Lung (tissue), 12 donors: ENCODE results near the gene DOCK10. TPM values are rescaled to one million over a fixed set of nuclear protein-coding genes. Genes with fewer than 3 reads are reported as not detected.
A peak's percentile ranks its signal among the peaks of the same experiment; 100 is the strongest.

Source experiments
- ATAC-seq: fragments of 200-7000 bp; cut with Tn5 transposase; one replicate; pipeline ENCODE4 v1.9.1; 2020; ENCODE audit warnings: moderate number of reproducible peaks; ENCODE audit not compliant: insufficient read depth, low FRiP score
- DNase-seq, 3 donors: peaks; one replicate each; pipeline ENCODE4 v3.0.0-alpha.2; 2013 to 2017
- H3K27ac ChIP-seq, 2 donors: one replicate each; pipeline ENCODE4 v1.5.1; 2013; ENCODE audit warnings: mild to moderate bottlenecking in 2 of 2, moderate library complexity in 2 of 2, control low read depth in 1 of 2, inconsistent platforms in 1 of 2, low read depth in 1 of 2, low read length in 1 of 2
- H3K27me3 ChIP-seq, 3 donors: one replicate each; pipeline ENCODE4 v1.5.1; 2013; ENCODE audit warnings: low read length in 2 of 3; ENCODE audit not compliant: control insufficient read depth in 3 of 3, insufficient read depth in 3 of 3
- H3K36me3 ChIP-seq, 4 donors: one replicate each; pipeline ENCODE4 v1.5.1; 2013; ENCODE audit warnings: low read length in 4 of 4, mild to moderate bottlenecking in 1 of 4, moderate library complexity in 1 of 4; ENCODE audit not compliant: control insufficient read depth in 4 of 4, insufficient read depth in 4 of 4
- H3K4me1 ChIP-seq, 5 donors: one replicate each; pipeline ENCODE4 v1.5.1; 2013; ENCODE audit warnings: low read length in 5 of 5, mild to moderate bottlenecking in 2 of 5, moderate library complexity in 1 of 5; ENCODE audit not compliant: control insufficient read depth in 5 of 5, insufficient read depth in 5 of 5
- H3K4me3 ChIP-seq: one replicate; pipeline ENCODE4 v1.5.1; 2013; ENCODE audit warnings: mild to moderate bottlenecking, control low read depth, moderate library complexity
- H3K9ac ChIP-seq, 2 donors: one replicate each; pipeline ENCODE4 v1.5.1; 2013; ENCODE audit warnings: low read length in 2 of 2, control low read depth in 1 of 2; ENCODE audit not compliant: insufficient read depth in 1 of 2
- H3K9me3 ChIP-seq, 4 donors: one replicate each; pipeline ENCODE4 v1.5.1; 2013; ENCODE audit warnings: low read length in 3 of 4, mild to moderate bottlenecking in 1 of 4, moderate library complexity in 1 of 4; ENCODE audit not compliant: control insufficient read depth in 4 of 4, insufficient read depth in 3 of 4
- CTCF ChIP-seq: IDR thresholded peaks from 2 replicates; pipeline ENCODE4 v1.5.1; 2012; ENCODE audit warnings: mild to moderate bottlenecking; ENCODE audit errors: control extremely low read depth, extremely low read depth
- WGBS, 2 donors: extraction: QIAGEN DNeasy Blood & Tissue Kit; methylation state at CpG; one replicate each; pipeline ENCODE4 v1.1.7; 2013; 5-methylcytosine and 5-hydroxymethylcytosine counted together
- polyA plus RNA-seq, 2 donors: library from polyadenylated mRNA; stranded (reverse); fragments of 200-250 nt; gene quantifications; one replicate each; pipeline ENCODE4 v1.2.1, GENCODE V29; 2013
- total RNA-seq, 2 donors: library from RNA; depleted of rRNA in 1 of 2; stranded (reverse); fragments of >200 nt in 1 of 2; gene quantifications; one replicate each; pipeline ENCODE4 v1.2.1, GENCODE V29; 2014 to 2021
- donor health status: control.
- donor health status: control.
- donor health status: Bipolar disorder and iron deficiency.
- donor health status: healthy.
- donor health status: DM: yes; HTN: yes; CAD: no.

Gene DOCK10
- total and polyA plus RNA-seq, 4 donors, result 3.1 to 39.8 (median 18.0) TPM

DNA sequence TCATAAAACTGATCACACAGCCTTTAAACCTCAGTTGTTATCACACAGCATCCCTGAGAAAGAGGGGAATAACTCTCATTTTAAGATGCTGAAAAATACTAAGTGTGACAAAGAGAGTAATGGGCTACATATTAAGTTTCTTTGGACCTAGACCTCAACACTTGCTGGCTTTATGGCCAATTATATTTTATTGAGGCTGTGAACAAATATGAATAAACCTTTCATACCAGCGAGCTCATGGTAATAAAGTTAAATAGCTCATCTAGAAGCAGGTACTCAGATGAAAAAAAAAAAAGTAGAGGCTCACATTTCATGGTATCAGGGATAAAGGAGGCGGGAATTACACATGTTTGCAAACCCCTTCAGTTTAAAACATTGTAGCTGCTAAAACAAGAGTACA, 75.7 kb downstream of the DOCK10 start:
- DNase-seq (no peak), ATAC-seq (no peak)
- 94 to 96% methylated on average over 2 of the region's 2 CpGs for WGBS, 2 donors

GRCh38 chr2:224959556-224959955, 82.7 kb downstream of the DOCK10 start:
- no peak overlapping the region for H3K9ac ChIP-seq
- peaks cover 0 to 47% (median 3%) of the 10 kb centered on the region in 5 donors for H3K4me1 ChIP-seq
- H3K36me3 ChIP-seq, result no peaks in the 10 kb centered on the region
- H3K27me3 ChIP-seq, result no peaks in the 10 kb centered on the region
- ATAC-seq (no peak), DNase-seq (peak; percentile 88 to 99 (median 97))
- no peak overlapping the region for H3K27ac ChIP-seq
- H3K4me3 ChIP-seq, result no peak overlapping the region
- WGBS, 2 donors, result 85 to 86% methylated on average over 3 of the region's 3 CpGs
- no peaks in the 10 kb centered on the region for H3K9me3 ChIP-seq
- no peak for TF ChIP-seq CTCF

More for the DNA sequence above, 75.7 kb downstream of the DOCK10 start:
- Histone ChIP-seq H3K4me3 (no peak overlapping the region), H3K27me3 (no peaks in the 10 kb centered on the region), H3K9ac (no peak overlapping the region), H3K9me3 (no peaks in the 10 kb centered on the region), H3K27ac (no peak overlapping the region), H3K4me1 (peaks cover 0 to 32% (median 11%) of the 10 kb centered on the region in 5 donors), H3K36me3 (no peaks in the 10 kb centered on the region)
- no peak for TF ChIP-seq CTCF

- H3K27ac ChIP-seq, result no peak overlapping the region
- no peaks in the 10 kb centered on the region for H3K9me3 ChIP-seq
- no peak overlapping the region for H3K4me3 ChIP-seq
- H3K9ac ChIP-seq, result no peak overlapping the region
- no peaks in the 10 kb centered on the region for H3K36me3 ChIP-seq
- no peak for TF ChIP-seq CTCF
- H3K4me1 ChIP-seq, result peaks cover 0 to 47% (median 3%) of the 10 kb centered on the region in 5 donors
- no peak for ATAC-seq
- no peaks in the 10 kb centered on the region for H3K27me3 ChIP-seq
- WGBS, 2 donors, result 82 to 83% methylated on average over 3 of the region's 3 CpGs
- no peak for DNase-seq
These were observed 83.4 kb downstream of the DOCK10 start for GRCh38 chr2:224958873-224959272.

- no peak for ATAC-seq
- DNase-seq, result no peak
- TF ChIP-seq CTCF, result no peak
- Histone ChIP-seq H3K9ac (no peak overlapping the region), H3K36me3 (no peaks in the 10 kb centered on the region), H3K4me1 (peaks cover 0 to 47% (median 3%) of the 10 kb centered on the region in 5 donors), H3K4me3 (no peak overlapping the region), H3K27ac (no peak overlapping the region), H3K9me3 (no peaks in the 10 kb centered on the region), H3K27me3 (no peaks in the 10 kb centered on the region)
- 84 to 93% methylated on average over 3 of the region's 3 CpGs for WGBS, 2 donors
These were observed 83.8 kb downstream of the DOCK10 start for GRCh38 chr2:224958462-224958857.
